ENCODE data around the gene HES2.
"Not testable (repeated sequence)": the region's sequence is repeated elsewhere in the genome, so short reads cannot be mapped to it uniquely, and the experiment has no call there.

The HES2 gene

DNA sequence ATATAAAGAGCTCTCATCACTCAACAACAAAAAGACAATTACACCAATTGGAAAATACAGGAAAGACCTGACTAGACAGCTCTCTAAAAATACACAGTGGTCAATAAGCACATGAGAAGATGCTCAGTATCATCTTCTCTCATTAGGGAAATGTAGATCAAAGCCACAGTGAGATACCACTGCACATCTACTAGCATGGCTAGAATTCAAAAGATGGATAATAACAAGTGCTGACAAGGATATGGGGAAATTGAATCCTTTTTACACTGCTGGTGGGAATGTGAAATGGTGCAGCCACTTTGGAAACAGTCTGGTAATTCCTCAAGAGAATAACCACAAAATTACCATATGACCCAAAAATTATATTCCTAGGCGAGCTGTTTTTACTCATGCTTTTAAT, 35.6 kb downstream of the HES2 start:
- H3K4me3 ChIP-seq (ENCODE audit: low read depth, low read length) = no peak overlapping the region
- DNase-seq (ENCODE audit: low read depth) = no peak
- TF ChIP-seq, protein P1, sequence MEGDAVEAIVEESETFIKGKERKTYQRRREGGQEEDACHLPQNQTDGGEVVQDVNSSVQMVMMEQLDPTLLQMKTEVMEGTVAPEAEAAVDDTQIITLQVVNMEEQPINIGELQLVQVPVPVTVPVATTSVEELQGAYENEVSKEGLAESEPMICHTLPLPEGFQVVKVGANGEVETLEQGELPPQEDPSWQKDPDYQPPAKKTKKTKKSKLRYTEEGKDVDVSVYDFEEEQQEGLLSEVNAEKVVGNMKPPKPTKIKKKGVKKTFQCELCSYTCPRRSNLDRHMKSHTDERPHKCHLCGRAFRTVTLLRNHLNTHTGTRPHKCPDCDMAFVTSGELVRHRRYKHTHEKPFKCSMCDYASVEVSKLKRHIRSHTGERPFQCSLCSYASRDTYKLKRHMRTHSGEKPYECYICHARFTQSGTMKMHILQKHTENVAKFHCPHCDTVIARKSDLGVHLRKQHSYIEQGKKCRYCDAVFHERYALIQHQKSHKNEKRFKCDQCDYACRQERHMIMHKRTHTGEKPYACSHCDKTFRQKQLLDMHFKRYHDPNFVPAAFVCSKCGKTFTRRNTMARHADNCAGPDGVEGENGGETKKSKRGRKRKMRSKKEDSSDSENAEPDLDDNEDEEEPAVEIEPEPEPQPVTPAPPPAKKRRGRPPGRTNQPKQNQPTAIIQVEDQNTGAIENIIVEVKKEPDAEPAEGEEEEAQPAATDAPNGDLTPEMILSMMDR (conservative IDR thresholded peaks at IDR 0.05; ENCODE audit: low read depth, low read length) = no peak

DNA sequence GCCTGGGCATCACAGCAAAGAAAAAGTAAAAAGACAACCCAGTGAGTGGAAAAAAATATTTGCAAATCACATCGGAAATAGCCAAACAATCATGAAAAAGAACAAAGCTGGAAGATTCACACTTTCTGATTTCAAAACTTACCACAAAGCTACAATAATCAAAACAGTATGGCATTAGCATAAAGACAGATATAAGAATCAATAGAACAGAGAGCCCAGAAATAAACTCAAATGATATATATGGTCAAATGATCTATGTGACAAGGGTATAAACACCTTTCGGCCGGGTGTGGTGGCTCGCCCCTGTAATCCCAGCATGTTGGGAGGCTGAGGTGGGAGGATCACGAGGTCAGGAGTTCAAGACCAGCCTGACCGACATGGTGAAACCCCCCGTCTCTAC, 39.7 kb downstream of the HES2 start:
- TF ChIP-seq, protein P1 (conservative IDR thresholded peaks at IDR 0.05; ENCODE audit: low read depth, low read length) = no peak
- no peak overlapping the region for H3K4me3 ChIP-seq (ENCODE audit: low read depth, low read length)
- DNase-seq (ENCODE audit: low read depth) = no peak

DNA sequence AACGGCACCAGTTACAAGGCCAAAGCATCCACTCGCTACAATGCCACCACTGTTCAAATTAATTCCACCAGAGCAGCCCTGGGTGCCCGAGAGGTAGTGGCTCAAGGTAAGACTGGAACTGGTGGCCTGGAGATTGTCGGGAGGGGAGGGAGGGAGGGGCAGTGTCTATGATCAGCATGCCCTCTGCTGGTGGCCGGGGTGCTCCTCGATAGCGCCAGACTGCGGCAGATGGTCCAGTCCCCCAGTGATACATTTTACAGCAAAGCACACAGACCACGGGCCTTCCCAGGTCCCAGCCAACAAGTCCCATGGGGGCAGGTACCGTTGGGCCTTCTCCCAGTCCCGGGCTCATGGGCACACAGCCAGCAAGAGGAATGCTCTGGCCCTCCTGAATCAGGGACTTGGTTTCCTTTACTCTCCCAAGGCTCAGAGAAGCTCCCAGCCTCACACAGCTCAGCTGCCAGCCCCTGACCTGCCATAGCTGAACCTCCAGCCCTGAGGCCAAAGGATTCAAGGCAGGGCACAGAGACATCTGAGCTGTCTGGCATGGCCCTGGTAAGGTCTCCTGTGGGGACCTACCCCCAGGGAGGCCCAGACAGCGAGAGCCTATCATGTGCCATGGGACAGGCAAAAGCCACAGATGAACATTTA, 41.5 kb downstream of the HES2 start:
- TF ChIP-seq, protein P1 (conservative IDR thresholded peaks at IDR 0.05; ENCODE audit: low read depth, low read length) = peak; percentile 31
- H3K4me3 ChIP-seq (ENCODE audit: low read depth, low read length) = no peak overlapping the region
- no peak for DNase-seq (ENCODE audit: low read depth)

DNA sequence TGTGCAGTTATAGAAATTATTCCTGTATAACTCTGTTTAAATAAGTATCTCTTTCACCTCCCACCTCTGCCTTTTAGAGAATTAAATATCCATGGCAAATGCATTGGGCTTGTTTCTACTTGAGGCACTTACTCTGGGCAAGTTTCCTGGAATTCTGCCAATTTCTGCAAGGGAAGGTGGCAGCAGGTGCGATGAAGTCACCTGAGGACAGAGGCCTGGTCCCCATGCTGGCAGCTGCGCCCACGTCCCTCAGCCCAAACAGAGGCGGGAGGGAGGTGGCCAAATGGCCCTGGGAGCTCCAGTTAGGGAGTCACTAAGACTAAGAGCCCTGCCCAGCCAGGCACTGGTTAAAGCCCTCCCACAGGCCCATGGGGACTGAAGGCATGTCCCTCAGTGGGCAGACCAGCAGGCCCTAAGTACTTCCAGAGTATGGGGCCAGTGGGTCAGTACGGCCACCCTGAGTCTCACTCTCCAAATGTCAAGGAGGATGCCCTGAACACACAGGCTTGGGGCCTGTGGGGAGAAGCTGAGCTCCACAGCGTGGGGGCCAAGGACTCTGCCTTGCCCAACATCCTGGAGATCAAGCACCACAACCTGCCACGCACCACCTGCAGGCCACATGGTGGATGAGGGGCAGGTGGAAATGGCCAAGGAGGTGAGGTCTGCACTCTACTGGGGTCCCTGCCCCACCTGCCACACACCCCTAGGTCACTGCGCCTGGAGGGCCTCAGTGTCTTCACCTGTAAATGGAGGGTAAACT, 45.6 kb downstream of the HES2 start:
- TF ChIP-seq, protein P1 (conservative IDR thresholded peaks at IDR 0.05; ENCODE audit: low read depth, low read length) = no peak
- H3K4me3 ChIP-seq (ENCODE audit: low read depth, low read length) = no peak overlapping the region
- DNase-seq (ENCODE audit: low read depth) = no peak

DNA sequence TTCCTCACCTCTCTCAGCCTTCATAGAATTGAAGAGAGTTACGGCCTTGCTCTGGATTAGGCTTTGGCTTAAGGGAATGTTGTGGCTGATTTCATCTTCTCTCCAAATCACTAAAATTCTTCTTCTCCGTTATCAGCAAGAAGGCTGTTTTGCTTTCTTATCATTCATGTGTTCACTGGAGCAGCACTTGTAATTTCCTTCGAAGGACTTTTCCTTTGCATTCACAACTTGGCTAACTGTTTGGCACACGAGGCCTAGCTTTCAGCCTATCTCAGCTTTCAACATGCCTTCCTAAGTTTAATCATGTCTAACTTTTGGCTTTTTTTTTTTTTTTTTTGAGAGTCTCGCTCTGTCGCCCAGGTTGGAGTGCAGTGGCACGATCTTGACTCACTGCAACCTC, 47.5 kb downstream of the HES2 start:
- DNase-seq (ENCODE audit: low read depth); H3K4me3 ChIP-seq (ENCODE audit: low read depth, low read length): not testable (repeated sequence)

DNA sequence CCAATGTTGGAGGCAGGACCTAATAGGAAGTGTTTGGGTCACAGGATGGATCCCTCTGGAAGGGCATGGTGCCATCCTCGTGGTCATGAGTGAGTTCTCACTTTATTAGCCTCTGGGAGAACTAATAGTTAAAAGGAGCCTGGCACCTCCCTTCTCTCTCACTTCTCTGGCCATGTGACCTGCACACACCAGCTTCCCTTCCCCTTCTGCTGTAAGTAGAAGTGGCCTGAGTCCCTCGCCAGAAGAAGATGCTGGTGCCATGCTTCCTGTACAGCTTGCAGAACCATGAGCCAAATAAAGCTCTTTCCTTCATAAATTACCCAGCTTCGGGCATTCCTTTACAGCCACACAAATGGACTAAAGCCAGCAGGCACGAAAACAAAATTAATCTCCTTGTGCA, 49.7 kb downstream of the HES2 start:
- no peak for DNase-seq (ENCODE audit: low read depth)
- H3K4me3 ChIP-seq (ENCODE audit: low read depth, low read length) = no peak overlapping the region
- TF ChIP-seq, protein P1 (conservative IDR thresholded peaks at IDR 0.05; ENCODE audit: low read depth, low read length) = no peak

DNA sequence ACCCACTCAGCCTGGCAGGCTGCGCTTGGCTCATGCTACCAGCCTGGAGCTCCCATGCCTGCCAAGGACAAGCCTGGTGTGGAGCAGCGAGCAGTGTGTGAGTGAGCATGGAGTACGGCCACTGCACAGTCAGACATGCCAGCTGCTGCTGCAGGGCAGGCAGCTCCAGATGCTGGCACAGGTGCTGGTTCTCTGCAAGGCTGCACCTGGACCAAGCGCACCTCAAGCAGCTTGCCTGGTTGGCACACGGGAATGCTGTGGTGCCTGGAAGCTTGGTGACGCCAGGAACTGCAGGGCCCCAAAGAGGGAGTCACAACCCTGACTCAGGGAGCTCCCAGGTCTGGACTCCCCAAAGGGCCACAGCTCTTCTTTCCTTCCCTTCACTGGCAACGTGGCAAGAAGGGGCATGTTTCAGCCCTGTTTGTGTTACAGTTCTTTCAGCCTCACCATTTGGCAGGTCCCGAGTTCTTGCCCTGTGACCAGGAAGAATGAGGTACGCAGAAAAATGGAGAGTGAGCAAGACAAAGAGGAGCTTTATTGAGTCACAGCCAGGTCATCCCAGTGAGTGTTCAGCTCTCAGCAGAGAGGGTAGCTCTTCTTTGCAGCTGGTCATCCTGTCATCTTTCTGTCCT, 52.2 kb downstream of the HES2 start:
- TF ChIP-seq, protein P1 (conservative IDR thresholded peaks at IDR 0.05; ENCODE audit: low read depth, low read length) = no peak
- no peak for DNase-seq (ENCODE audit: low read depth)
- H3K4me3 ChIP-seq (ENCODE audit: low read depth, low read length) = no peak overlapping the region

Measured in choroid plexus epithelial cell (primary cell).